Hematopoietic multipotent progenitor cell (in vitro differentiated cells): ENCODE results near the gene RACK1. TPM values are rescaled to one million over a fixed set of nuclear protein-coding genes. Genes with fewer than 3 reads are reported as not detected.

Experiments used
- DNase-seq, 3 donors: peaks; one replicate each; pipeline ENCODE4 v3.0.0-alpha.2; 2011 to 2015; ENCODE audit warnings: low read depth in 2 of 3, low spot score in 2 of 3
- total RNA-seq: library from RNA; depleted of rRNA; stranded (reverse); fragments of >200 nt; gene quantifications from one replicate; pipeline ENCODE4 v1.2.3, GENCODE V29; 2012

RACK1 gene
- total RNA-seq, 1 donor, result 17,192 TPM

GRCh38 chr5:181259974-181260719, 16.4 kb upstream of the RACK1 start:
- DNase-seq, result no peak

GRCh38 chr5:181259283-181259682, 15.6 kb upstream of the RACK1 start:
- DNase-seq, result no peak

GRCh38 chr5:181258576-181258975, 14.9 kb upstream of the RACK1 start:
- DNase-seq, result no peak

GRCh38 chr5:181255836-181256578, 12.3 kb upstream of the RACK1 start:
- DNase-seq, result no peak

- DNase-seq, result no peak
These were observed 11.6 kb upstream of the RACK1 start for GRCh38 chr5:181255276-181255675.

GRCh38 chr5:181248277-181248676, 4.6 kb upstream of the RACK1 start:
- DNase-seq, result no peak

GRCh38 chr5:181246276-181247049, 2.8 kb upstream of the RACK1 start:
- DNase-seq, result peak in 2 of 3 donors; percentile 62 to 73

GRCh38 chr5:181245427-181246275, 1.9 kb upstream of the RACK1 start:
- no peak for DNase-seq

GRCh38 chr5:181243018-181243563, 615 bp downstream of the RACK1 start:
- no peak for DNase-seq

- no peak for DNase-seq
These were observed 1.7 kb downstream of the RACK1 start for GRCh38 chr5:181242031-181242451.

- peak in 2 of 3 donors; percentile 48 to 51 for DNase-seq
These were observed 2.2 kb downstream of the RACK1 start for GRCh38 chr5:181241393-181241975.

- no peak for DNase-seq
These were observed 4.5 kb downstream of the RACK1 start for GRCh38 chr5:181239062-181239663.

GRCh38 chr5:181237729-181238385, 5.8 kb downstream of the RACK1 start:
- no peak for DNase-seq

GRCh38 chr5:181236954-181237641, 6.6 kb downstream of the RACK1 start:
- no peak for DNase-seq

GRCh38 chr5:181236471-181236870, 7.2 kb downstream of the RACK1 start:
- DNase-seq, result no peak

GRCh38 chr5:181235689-181236366, 7.9 kb downstream of the RACK1 start:
- DNase-seq, result no peak

- no peak for DNase-seq
These were observed 8.4 kb downstream of the RACK1 start for GRCh38 chr5:181235323-181235688.
